NCI-H2171 treated with DMSO at 0.1 percent for 48 hours (cell line): Measurements from ENCODE around the gene DCP2.
A peak's percentile ranks its signal among the peaks of the same experiment; 100 is the strongest.

Experiments used
- DNase-seq: peaks from one replicate; lab custom pipeline; 2025; lab: John Stamatoyannopoulos, UW

The DCP2 gene

DNA sequence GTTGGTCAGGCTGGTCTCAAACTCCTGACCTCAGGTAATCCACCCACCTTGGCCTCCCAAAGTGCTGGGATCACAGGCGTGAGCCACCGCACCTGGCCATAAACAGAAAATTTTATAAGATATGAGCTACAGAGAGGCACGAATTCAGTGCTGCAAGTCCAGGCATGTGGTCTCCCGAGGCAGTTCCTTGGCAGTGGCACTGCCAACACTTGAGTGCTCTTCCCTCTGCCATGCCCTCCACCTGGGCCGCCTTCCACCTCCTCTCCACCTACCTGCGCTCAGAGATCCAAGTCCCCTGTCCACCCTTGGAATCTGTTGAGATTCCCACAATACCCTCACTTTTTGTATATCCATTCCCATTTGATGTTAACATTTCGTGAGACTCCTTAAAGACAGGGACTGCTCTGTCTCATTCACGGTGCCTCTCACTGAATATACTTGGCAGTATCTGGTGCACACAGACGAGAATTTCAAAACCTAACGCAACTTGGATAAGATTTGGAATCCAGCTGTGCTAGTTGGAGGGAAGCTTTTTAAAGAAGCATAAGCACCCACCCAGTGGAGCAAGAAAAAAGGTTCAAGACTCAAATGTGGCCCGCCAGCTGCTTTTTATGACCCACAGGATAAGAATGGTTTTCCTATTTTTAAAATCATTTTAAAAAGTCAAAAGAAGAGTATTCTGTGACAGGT lies 68.3 kb downstream of the DCP2 start:
- peak; percentile 15 for DNase-seq

- DNase-seq = no peak
These were observed 70.6 kb downstream of the DCP2 start for GRCh38 chr5:113047234-113047633.

DNA sequence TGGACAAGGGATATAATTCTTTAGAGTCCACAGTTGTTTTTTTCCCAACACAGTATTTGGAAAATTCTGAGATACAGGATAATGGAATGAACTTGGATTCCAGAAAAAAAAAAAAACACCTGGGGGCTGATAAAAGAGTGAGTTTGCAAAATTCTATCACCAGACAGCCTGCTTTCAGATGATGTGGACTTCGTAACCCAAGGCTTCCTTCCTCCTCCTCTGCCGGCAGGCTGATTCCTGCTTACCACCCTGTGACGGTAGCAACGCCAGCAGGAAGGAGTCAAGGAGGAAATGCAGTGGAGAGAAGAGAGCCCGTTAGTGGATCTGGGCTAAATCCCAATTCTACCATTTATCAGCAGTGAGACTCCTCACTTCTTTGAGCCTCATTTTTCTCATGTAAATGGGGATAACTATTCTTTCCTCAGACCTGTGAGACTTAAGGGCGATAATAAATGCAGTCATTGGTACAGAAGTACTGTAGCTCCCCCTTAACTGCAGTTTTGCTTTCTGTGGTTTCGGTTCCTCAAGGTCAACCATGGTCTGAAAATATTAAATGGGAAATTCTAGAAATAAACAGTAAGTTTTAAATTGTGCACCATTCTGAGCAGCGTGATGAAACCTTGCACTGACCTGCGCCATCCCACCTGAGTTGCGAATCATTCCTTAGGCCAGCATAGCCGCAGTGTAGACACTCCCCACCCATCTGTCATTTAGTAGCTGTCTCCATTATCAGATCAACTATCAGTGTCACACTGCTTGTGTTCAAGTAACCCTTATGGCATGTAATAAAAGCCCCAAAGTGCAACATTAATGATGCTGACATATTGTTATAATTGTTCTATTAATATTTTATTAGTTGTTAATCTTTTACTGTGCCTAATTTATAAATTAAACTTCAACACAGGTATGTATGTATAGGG lies 71.4 kb downstream of the DCP2 start:
- no peak for DNase-seq

- DNase-seq = no peak
These were observed 72.3 kb downstream of the DCP2 start for GRCh38 chr5:113048931-113049330.

DNA sequence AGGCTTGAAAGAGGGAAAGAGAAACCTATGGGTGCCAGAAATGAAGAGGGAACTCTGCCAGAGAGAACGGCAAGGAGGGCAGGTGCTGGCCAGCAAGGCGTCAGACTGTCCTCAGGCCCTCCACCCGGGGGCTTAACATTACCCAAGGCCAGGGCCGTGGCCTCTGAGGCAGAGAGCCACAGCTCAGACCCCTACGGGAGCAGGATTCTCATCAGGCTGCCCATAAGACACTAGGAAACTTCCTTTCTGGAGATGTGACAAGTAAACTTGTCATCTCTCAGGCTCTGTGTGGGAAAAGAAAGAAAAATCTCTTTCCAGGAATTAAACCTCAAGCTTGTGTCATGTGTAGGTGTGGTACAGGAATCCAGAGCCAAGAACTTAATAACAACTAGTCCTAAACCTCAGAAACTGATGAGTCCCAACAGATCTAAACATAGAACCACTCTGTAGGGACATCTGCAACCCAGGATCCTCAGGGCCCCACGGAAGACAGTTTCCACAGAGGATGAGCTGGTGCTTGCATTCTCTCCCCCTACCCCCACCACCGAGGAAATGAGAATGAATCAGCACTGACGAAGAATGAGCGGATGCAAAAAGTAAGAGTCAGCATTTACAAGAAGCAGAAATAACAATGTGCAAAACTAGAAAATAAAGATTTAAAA lies 74.3 kb downstream of the DCP2 start:
- DNase-seq = no peak

DNA sequence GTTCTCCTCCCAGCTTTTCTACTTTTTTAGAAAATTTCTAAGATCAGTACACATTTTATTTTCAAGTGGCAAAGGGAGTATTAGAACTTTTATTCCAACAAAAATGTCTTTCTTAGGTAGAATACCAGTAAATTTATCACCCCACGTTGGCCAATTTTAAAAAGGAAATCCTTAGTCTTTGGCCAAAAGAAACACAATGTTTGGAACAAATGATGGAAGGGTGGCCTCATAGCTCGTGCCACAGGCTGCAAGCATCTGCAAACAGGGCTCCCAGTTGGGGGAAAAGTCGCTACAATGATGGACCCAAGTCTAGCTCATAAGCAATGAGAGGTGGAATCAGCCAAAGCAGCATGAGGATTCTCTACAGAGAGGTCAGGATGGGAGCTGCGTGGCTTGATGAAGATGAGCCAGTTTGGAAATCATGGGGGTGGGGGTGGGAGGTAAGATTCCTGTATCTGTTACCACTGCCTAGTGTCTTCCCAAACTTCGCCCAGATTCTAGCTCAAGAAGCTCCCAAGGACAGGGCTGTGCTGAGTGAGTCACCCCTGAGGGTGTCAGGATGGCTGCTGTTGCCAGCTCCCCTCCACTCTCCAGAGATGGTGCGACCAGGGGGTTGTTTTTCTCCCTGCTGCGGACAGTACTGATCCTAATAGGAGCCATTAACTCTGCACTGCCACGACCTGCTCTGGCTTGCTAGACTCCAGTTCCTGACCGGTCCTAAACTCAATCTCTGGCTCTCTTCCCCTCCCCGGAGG lies 75.6 kb downstream of the DCP2 start:
- no peak for DNase-seq

DNA sequence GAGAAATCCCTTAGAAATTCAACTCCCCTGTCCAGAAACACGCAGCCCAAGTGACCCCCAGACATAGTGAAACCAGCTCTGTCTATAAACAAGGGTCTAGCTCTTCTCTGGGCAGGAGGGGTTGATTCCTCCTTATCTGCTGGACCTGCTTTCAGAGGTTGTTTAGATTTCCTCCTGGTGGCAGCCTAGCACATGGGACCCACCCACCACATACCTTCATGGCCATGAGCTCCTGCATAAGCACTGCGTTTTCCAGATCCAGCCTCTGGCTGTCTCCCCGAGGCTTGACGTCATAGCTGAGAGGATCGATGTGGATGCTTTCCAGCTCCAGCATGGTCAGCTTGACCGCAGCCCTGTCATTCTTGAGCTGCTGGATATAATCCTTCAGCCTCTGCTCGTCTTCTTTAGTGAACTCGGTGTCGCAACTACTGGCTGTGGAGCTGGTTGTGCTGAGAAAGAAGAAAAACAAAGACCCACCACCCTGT lies 77.0 kb downstream of the DCP2 start:
- no peak for DNase-seq

- no peak for DNase-seq
These were observed 78.3 kb downstream of the DCP2 start for GRCh38 chr5:113054899-113055298.

GRCh38 chr5:113056988-113057387 lies 80.4 kb downstream of the DCP2 start:
- DNase-seq = no peak

- no peak for DNase-seq
These were observed 81.0 kb downstream of the DCP2 start for GRCh38 chr5:113057557-113057984.

GRCh38 chr5:113058269-113058668 lies 81.7 kb downstream of the DCP2 start:
- no peak for DNase-seq

DNA sequence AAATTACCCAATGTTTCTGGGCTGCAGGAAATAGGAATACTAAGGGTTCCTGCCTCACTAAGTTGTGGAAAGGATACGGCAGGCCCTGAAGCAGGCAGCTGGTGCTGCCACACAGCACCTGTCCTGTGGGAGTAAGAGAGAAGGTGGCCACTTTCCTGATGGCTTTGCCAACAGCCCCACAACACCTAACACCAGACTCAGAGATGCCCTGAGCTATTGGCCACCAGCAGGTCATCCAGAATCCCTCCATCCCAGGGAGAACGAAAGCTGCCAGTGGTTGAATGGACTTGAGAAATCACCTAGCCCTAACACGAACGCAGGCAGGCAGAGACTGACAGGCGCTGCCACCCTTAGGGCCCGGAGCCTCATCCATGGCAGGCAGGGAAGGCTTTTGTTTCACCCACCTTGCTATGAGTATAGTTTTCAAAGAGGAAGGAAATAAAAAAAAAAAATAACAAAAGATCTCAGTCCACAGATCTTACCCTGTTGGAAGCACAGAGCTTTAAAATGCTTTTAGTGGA lies 82.2 kb downstream of the DCP2 start:
- no peak for DNase-seq

GRCh38 chr5:113059232-113060040 lies 82.8 kb downstream of the DCP2 start:
- no peak for DNase-seq

GRCh38 chr5:113060408-113061025 lies 83.9 kb downstream of the DCP2 start:
- no peak for DNase-seq

GRCh38 chr5:113061846-113062780 lies 85.5 kb downstream of the DCP2 start:
- no peak for DNase-seq

GRCh38 chr5:113062869-113063508 lies 86.4 kb downstream of the DCP2 start:
- no peak for DNase-seq

DNA sequence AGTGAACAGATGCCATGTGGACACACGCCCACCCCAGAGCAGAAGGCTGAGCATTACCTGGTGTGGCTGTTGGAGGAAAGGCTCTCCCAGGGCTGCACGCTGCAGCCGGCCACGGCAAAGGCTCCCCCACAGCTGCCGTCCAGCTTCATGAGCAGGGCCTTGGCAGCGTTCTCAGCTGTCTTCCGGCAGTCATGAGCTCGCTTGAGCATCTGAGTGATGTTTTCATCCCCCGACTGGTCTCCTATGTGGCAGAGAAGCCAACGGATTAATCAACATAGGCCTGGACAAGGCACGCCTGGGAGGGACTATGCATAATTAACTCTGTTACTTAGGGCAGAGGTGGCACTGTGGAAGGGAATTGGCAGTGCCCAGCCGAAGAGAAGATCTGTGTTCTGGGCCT lies 87.3 kb downstream of the DCP2 start:
- DNase-seq = no peak

DNA sequence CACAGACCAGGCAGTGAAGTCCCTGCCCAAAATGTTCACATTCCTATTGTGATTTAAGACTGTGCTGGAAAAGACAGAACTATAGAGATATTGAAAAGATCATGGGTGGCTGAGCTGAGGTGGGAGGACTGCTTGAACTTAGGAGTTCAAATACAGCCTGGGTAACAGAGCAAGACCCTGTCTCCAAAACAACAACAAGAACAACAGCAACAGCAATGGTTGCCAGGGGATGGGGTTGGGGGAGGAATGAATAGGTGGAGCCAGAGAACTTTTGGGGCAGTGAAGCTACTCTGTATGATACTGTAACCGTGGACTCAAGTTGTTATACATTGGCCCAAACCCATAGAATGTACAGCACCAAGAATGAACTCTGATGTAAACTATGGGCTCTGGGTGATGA lies 88.2 kb downstream of the DCP2 start:
- DNase-seq = no peak

- no peak for DNase-seq
These were observed 89.0 kb downstream of the DCP2 start for GRCh38 chr5:113065626-113066025.
